NT2/D1 (cell line): ENCODE data around the gene DYRK1B.
"Not testable (repeated sequence)": the region's sequence is repeated elsewhere in the genome, so short reads cannot be mapped to it uniquely, and the experiment has no call there.

Experiments used
- YY1 ChIP-seq: IDR thresholded peaks from 2 replicates; pipeline ENCODE4 v1.6.1; 2011; ENCODE audit not compliant: insufficient read length, insufficient read depth
- ZNF274 ChIP-seq: IDR thresholded peaks from 2 replicates; pipeline ENCODE4 v1.6.1; 2011; ENCODE audit warnings: mild to moderate bottlenecking, low read depth, low read length

DNA sequence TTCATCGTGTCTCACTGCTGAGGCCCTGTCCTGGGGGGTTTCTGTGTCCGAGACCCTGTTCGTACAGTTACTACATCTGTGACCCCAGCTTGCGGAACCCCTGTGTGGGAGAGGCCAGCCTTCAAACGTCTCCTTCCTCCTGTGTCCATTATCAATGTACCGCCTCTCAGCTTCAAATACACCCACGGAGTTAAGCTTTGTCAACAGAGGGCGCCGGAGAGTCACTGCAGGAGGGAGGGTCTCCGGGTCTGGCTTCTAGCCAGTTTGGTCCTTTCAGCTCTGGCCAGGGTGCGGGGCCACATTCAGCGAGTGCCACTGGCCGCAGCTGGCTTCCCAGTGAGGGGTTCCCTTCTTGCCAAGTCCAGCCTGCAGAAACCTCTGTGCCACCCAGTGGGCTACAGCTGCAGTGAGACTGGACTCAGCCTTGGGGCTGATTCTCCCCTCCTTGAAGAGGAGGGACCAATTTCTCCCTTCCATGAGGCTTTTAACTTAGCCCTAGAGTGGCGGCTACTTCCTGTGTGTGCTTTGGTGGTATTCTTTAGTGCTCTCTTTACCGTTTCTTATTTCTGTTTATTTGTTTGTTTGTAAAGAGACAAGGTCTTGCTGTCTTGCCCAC, 47.6 kb upstream of the DYRK1B start:
- TF ChIP-seq ZNF274, YY1: not testable (repeated sequence)
